Transverse colon (tissue), 4 donors: ENCODE measurements around the gene IFNG-AS1. TPM values are rescaled to one million over a fixed set of nuclear protein-coding genes. Genes with fewer than 3 reads are reported as not detected.

Experiments used
- DNase-seq: peaks from one replicate; pipeline ENCODE4 v3.0.0-alpha.2; 2019
- H3K27ac ChIP-seq, 4 donors: fragments of 200-600 bp; sonication (generic); 2 replicates each; pipeline ENCODE4 v1.5.1; 2016 to 2018; ENCODE audit warnings: inconsistent platforms in 4 of 4
- H3K27me3 ChIP-seq: fragments of 200-600 bp; sonication (generic); 2 replicates; pipeline ENCODE4 v1.5.1; 2017; ENCODE audit warnings: inconsistent platforms
- H3K36me3 ChIP-seq, 4 donors: fragments of 200-600 bp; sonication (generic); 2 replicates each; pipeline ENCODE4 v1.5.1; 2017 to 2019; ENCODE audit warnings: inconsistent platforms in 4 of 4
- H3K4me1 ChIP-seq, 4 donors: fragments of 200-600 bp; sonication (generic); 2 replicates each; pipeline ENCODE4 v1.5.1; 2017 to 2020; ENCODE audit warnings: inconsistent platforms in 4 of 4
- H3K4me3 ChIP-seq, 4 donors: fragments of 200-600 bp; sonication (generic); 1 replicate in 1 of 4; 2 replicates in 3 of 4; pipeline versions ENCODE4 v1.5.1 to v1.6.1; 2017 to 2019; ENCODE audit warnings: inconsistent platforms in 4 of 4
- H3K9me3 ChIP-seq, 2 donors: fragments of 200-600 bp; sonication (generic); 2 replicates each; pipeline ENCODE4 v1.5.1; 2017 to 2019; ENCODE audit warnings: inconsistent platforms in 2 of 2
- EP300 ChIP-seq: sonication (generic); formaldehyde crosslinking; IDR thresholded peaks from one replicate; pipeline ENCODE4 v1.6.1; 2017; ENCODE audit warnings: antibody characterized with exemption, low read depth
- POLR2A ChIP-seq: fragments of 450-650 bp; IDR thresholded peaks from one replicate; pipeline ENCODE4 v1.6.1; 2016; ENCODE audit warnings: antibody characterized with exemption, mild to moderate bottlenecking, moderate library complexity
- POLR2AphosphoS5 ChIP-seq, 3 donors: sonication (generic); formaldehyde crosslinking; IDR thresholded peaks; one replicate each; pipeline ENCODE4 v1.6.1; 2016; ENCODE audit warnings: antibody characterized with exemption in 3 of 3
- WGBS, 2 donors: methylation state at CpG; one replicate each; pipeline ENCODE4 v1.1.5; 2018; ENCODE audit warnings: low coverage in 1 of 2; 5-methylcytosine and 5-hydroxymethylcytosine counted together
- in situ Hi-C, 4 donors: fragments of 200-750 bp; cut with MboI; loops; one replicate each; pipeline versions ENCODE4 v1.15.0 to v1.15.1; 2017; ENCODE audit warnings: low sequenced_read_pairs in 3 of 4, low pct_ligation_motif_present in 1 of 4, low pct_unique_long_range_greater_than_20kb in 1 of 4
- intact Hi-C: fragments of 100-400 bp; cut with DNase I; formaldehyde crosslinking; loops from one replicate; pipeline ENCODE4 v1.15.1; 2023; ENCODE audit warnings: low total_unique reads
- total RNA-seq, 4 donors: library from RNA; depleted of rRNA; stranded (reverse); fragments of >200 nt; gene quantifications; one replicate each; pipeline ENCODE4 v1.1.0, GENCODE V29; 2016
- TF ChIP-seq, protein P1 (sequence below), 5 experiments: fragments of 200-600 bp in 3 of 5; fragments of 450-650 bp in 2 of 5; sonication (generic) in 3 of 5; IDR thresholded peaks; 1 replicate in 2 of 5; 2 replicates in 3 of 5; pipeline ENCODE4 v1.5.1; 2016 to 2017; ENCODE audit warnings: antibody characterized with exemption in 5 of 5, inconsistent platforms in 3 of 5, mild to moderate bottlenecking in 2 of 5, moderate library complexity in 1 of 5

The IFNG-AS1 gene
- total RNA-seq, 4 donors from 2014 or later: 0.68 to 7.1 TPM; not detected in 2

DNA sequence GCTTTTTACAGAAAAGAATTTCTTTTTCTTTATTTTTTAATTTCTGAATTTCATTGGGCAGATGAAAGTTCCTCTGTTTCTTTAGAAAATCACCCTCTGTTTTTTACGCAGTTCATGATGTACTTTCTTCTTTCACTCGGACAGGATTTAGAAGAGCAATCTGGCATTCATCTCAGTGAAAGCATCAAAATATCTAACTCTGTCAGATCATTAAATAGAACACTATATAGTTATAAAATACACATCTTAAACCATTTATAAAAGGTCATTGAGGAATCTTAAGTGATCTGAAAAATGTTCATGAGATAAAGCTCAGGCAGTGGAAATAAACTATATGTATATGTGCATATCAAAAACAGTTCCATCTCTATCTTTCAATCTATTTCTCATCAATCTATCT, 3.9 kb downstream of the IFNG-AS1 start:
- DNase-seq: no peak
- H3K27ac ChIP-seq: no peak overlapping the region
- no peaks in the 10 kb centered on the region for H3K9me3 ChIP-seq
- H3K4me3 ChIP-seq: no peak overlapping the region
- in situ Hi-C loops (no loop called here), intact Hi-C loops (no loop called here)
- TF ChIP-seq, protein P1, sequence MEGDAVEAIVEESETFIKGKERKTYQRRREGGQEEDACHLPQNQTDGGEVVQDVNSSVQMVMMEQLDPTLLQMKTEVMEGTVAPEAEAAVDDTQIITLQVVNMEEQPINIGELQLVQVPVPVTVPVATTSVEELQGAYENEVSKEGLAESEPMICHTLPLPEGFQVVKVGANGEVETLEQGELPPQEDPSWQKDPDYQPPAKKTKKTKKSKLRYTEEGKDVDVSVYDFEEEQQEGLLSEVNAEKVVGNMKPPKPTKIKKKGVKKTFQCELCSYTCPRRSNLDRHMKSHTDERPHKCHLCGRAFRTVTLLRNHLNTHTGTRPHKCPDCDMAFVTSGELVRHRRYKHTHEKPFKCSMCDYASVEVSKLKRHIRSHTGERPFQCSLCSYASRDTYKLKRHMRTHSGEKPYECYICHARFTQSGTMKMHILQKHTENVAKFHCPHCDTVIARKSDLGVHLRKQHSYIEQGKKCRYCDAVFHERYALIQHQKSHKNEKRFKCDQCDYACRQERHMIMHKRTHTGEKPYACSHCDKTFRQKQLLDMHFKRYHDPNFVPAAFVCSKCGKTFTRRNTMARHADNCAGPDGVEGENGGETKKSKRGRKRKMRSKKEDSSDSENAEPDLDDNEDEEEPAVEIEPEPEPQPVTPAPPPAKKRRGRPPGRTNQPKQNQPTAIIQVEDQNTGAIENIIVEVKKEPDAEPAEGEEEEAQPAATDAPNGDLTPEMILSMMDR (IDR thresholded peaks at IDR 0.05): no peak
- no peak for TF ChIP-seq EP300
- TF ChIP-seq POLR2A: no peak
- TF ChIP-seq POLR2AphosphoS5 (IDR thresholded peaks at IDR 0.05): no peak
- no peaks in the 10 kb centered on the region for H3K36me3 ChIP-seq
- no peaks in the 10 kb centered on the region for H3K4me1 ChIP-seq
- no peaks in the 10 kb centered on the region for H3K27me3 ChIP-seq
- WGBS, 2 donors: 73 to 81% methylated on average over 2 of the region's 2 CpGs

- TF ChIP-seq POLR2AphosphoS5 (IDR thresholded peaks at IDR 0.05): no peak
- no peak for TF ChIP-seq POLR2A
- TF ChIP-seq, protein P1 (IDR thresholded peaks at IDR 0.05): no peak
- no peak for TF ChIP-seq EP300
- H3K27ac ChIP-seq: no peak overlapping the region
- no peak overlapping the region for H3K4me3 ChIP-seq
- no peaks in the 10 kb centered on the region for H3K9me3 ChIP-seq
- H3K36me3 ChIP-seq: no peaks in the 10 kb centered on the region
- no peak for DNase-seq
- 77 to 95% methylated on average over 3 of the region's 3 CpGs for WGBS, 2 donors
- intact Hi-C loops (no loop called here), in situ Hi-C loops (no loop called here)
- no peaks in the 10 kb centered on the region for H3K4me1 ChIP-seq
- no peaks in the 10 kb centered on the region for H3K27me3 ChIP-seq
Measured at GRCh38 chr12:67994046-67994445, 4.8 kb downstream of the IFNG-AS1 start.

DNA sequence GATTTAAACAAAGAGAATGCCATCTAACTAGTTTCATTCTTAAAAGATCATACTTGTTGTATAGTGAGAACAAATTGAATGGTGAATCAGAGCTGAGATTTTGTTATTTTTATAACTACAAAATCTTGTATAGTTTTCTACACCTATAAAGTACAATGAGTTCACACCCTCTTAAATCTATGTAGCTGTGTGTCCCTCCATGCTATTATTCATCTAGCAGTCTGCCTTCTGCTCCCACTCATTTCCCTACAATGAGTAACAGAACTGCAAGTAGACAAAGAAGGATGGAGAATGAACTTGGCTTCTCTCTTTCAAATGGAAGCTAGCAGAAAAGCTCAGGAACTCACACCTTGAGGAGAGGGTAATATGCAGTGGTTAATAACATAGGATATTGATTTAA, 7.1 kb downstream of the IFNG-AS1 start:
- H3K27me3 ChIP-seq: no peaks in the 10 kb centered on the region
- H3K4me3 ChIP-seq: no peak overlapping the region
- intact Hi-C loops: no loop called here
- TF ChIP-seq, protein P1 (IDR thresholded peaks at IDR 0.05): no peak
- no peak for TF ChIP-seq POLR2A
- TF ChIP-seq POLR2AphosphoS5 (IDR thresholded peaks at IDR 0.05): no peak
- no peak for TF ChIP-seq EP300
- no peaks in the 10 kb centered on the region for H3K36me3 ChIP-seq
- no peak for DNase-seq
- no peak overlapping the region for H3K27ac ChIP-seq
- H3K9me3 ChIP-seq: no peaks in the 10 kb centered on the region
- H3K4me1 ChIP-seq: no peaks in the 10 kb centered on the region
- in situ Hi-C loops: no loop called here

DNA sequence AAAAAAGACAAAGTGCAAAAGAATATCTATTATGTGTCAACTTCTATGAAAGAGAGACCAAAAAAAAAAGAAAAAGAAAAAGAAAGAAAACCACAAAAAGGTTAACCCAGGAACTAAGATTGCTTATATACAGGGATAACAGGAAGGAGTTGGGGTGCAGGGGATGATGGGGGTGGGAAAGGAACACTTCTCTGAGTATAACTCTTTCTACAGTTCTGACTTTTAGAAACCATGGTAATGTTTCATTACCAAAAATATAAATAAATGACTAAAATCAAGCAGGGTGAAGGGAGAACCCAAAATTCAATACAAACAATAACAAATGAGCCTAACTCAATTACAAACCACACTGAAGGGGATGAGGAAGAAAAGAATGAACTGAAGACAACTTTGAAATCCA, 9.1 kb downstream of the IFNG-AS1 start:
- Histone ChIP-seq H3K9me3 (no peaks in the 10 kb centered on the region), H3K36me3 (no peaks in the 10 kb centered on the region), H3K27me3 (no peaks in the 10 kb centered on the region), H3K27ac (no peak overlapping the region), H3K4me1 (no peaks in the 10 kb centered on the region), H3K4me3 (no peak overlapping the region)
- in situ Hi-C loops (no loop called here), intact Hi-C loops (no loop called here)
- no peak for TF ChIP-seq EP300
- no peak for TF ChIP-seq POLR2A
- TF ChIP-seq POLR2AphosphoS5 (IDR thresholded peaks at IDR 0.05): no peak
- TF ChIP-seq, protein P1 (IDR thresholded peaks at IDR 0.05): no peak
- no peak for DNase-seq
